Activated CD4-positive, alpha-beta T cell treated with anti-CD3 and anti-CD28 coated beads, Interleukin-2, amount 50 U/mL, for 1 hour (primary cell): ENCODE results near the gene TAGLN3.

Experiments
- DNase-seq: peaks from one replicate; pipeline ENCODE4 v3.0.0-alpha.2; 2020

TAGLN3 gene

GRCh38 chr3:112056451-112056929 is 57.8 kb downstream of the TAGLN3 start:
- no peak for DNase-seq

GRCh38 chr3:112059497-112059896 is 60.8 kb downstream of the TAGLN3 start:
- DNase-seq = no peak

GRCh38 chr3:112061152-112061551 is 62.4 kb downstream of the TAGLN3 start:
- DNase-seq = no peak
